NT2/D1 (cell line): ENCODE data around the gene CROCC2.

Source experiments
- DNase-seq: peaks from one replicate; pipeline ENCODE4 v3.0.0-alpha.2; 2011; ENCODE audit warnings: low read depth, low spot score
- H3K27me3 ChIP-seq: 2 replicates; pipeline ENCODE4 v1.6.0; 2011; ENCODE audit warnings: mild to moderate bottlenecking; ENCODE audit not compliant: insufficient read length, insufficient read depth
- H3K36me3 ChIP-seq: 2 replicates; pipeline ENCODE4 v1.6.1; 2011; ENCODE audit warnings: mild to moderate bottlenecking, low read length, mixed read lengths; ENCODE audit not compliant: insufficient read depth, insufficient read length
- H3K4me1 ChIP-seq: 2 replicates; pipeline ENCODE4 v1.5.1; 2011; ENCODE audit not compliant: insufficient read depth, insufficient read length
- H3K4me3 ChIP-seq: 2 replicates; pipeline ENCODE4 v1.5.1; 2011; ENCODE audit warnings: low read depth; ENCODE audit not compliant: insufficient read length
- H3K9ac ChIP-seq: 2 replicates; pipeline ENCODE4 v1.6.0; 2011; ENCODE audit warnings: low read depth; ENCODE audit not compliant: insufficient read length
- H3K9me3 ChIP-seq: 2 replicates; pipeline ENCODE4 v1.5.1; 2011; ENCODE audit warnings: mild to moderate bottlenecking, low read length; ENCODE audit not compliant: insufficient read depth
- SUZ12 ChIP-seq: IDR thresholded peaks from 2 replicates; pipeline ENCODE4 v1.6.1; 2011; ENCODE audit not compliant: insufficient read length, insufficient read depth; ENCODE audit errors: extremely low read depth
- YY1 ChIP-seq: IDR thresholded peaks from 2 replicates; pipeline ENCODE4 v1.6.1; 2011; ENCODE audit not compliant: insufficient read length, insufficient read depth
- ZNF274 ChIP-seq: IDR thresholded peaks from 2 replicates; pipeline ENCODE4 v1.6.1; 2011; ENCODE audit warnings: mild to moderate bottlenecking, low read depth, low read length

The CROCC2 gene

DNA sequence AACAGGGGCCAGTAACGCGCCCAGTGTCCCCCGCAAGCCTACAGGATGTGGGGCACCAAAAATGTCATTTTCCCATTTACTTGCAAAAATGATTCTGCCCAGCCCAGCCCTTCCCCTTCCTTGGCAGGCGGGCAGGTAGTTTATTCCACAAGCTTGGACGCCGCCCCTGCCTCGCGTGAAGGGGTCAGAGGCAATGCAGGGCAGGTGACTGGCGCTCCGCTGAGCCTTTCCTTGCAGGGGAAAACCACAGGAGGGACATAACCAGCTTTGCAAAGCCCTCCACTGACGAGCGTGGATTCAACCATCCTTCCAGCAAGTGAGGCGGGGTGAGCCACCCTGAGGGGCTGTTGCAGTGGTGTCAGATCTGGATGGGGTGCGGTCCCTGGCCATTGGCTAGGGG, 15.4 kb upstream of the CROCC2 start:
- no peak overlapping the region for H3K4me3 ChIP-seq
- no peak overlapping the region for H3K9ac ChIP-seq
- TF ChIP-seq SUZ12 (no peak), ZNF274 (no peak), YY1 (no peak)
- no peaks in the 10 kb centered on the region for H3K27me3 ChIP-seq
- DNase-seq, result no peak
- peaks cover 26% of the 10 kb centered on the region for H3K4me1 ChIP-seq
- H3K9me3 ChIP-seq, result no peaks in the 10 kb centered on the region
- no peaks in the 10 kb centered on the region for H3K36me3 ChIP-seq

DNA sequence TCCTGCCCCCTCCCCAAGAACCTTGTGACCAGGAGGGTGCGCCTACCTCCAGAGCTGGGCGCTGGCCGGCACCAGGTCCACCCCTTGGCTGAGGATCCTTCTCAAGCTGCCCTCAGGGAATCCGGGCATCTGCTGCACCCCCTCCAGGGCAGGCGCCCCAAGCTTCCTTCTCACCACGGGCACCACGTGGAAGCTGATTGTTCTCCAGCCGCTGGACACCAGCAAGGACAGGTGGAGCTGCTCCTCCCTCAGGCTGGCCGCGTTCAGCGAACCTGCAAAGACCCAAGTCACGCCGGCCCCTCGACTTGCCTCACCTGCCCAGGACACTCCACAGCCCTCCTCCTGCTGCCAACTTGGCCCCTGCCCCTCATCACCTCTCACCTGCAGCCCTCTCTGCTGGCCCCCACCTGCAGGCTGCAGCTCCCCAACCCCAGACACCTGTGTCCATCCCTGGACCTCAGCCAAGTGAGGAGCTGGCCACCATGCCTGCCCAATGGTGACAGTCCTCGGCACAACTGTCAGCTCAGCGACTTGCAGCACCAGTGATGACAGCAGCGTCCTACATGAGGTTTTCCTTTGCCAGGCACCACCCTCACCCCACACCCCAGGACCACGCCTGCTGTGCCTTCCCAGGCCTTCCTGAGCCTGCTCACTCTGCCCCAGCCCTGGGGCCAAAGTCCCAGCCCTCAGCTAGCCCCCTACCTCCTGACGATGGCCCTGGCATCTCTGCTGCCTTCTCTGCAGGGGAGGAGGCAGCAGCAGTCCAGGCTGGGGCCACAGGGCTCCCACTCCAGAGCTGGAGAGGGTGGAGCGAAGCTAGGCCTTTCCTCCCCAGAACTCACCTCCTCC, 14.4 kb upstream of the CROCC2 start:
- TF ChIP-seq ZNF274 (no peak), YY1 (no peak), SUZ12 (no peak)
- Histone ChIP-seq H3K9me3 (no peaks in the 10 kb centered on the region), H3K36me3 (no peaks in the 10 kb centered on the region), H3K9ac (no peak overlapping the region), H3K4me1 (peaks cover 34% of the 10 kb centered on the region), H3K27me3 (no peaks in the 10 kb centered on the region), H3K4me3 (no peak overlapping the region)
- no peak for DNase-seq

- no peak for TF ChIP-seq YY1
- no peak for TF ChIP-seq SUZ12
- no peak for TF ChIP-seq ZNF274
- H3K9ac ChIP-seq, result no peak overlapping the region
- H3K9me3 ChIP-seq, result no peaks in the 10 kb centered on the region
- H3K4me3 ChIP-seq, result no peak overlapping the region
- no peaks in the 10 kb centered on the region for H3K27me3 ChIP-seq
- DNase-seq, result no peak
- H3K36me3 ChIP-seq, result no peaks in the 10 kb centered on the region
- peaks cover 37% of the 10 kb centered on the region for H3K4me1 ChIP-seq
Measured at GRCh38 chr2:240892356-240892755, 13.8 kb upstream of the CROCC2 start.

DNA sequence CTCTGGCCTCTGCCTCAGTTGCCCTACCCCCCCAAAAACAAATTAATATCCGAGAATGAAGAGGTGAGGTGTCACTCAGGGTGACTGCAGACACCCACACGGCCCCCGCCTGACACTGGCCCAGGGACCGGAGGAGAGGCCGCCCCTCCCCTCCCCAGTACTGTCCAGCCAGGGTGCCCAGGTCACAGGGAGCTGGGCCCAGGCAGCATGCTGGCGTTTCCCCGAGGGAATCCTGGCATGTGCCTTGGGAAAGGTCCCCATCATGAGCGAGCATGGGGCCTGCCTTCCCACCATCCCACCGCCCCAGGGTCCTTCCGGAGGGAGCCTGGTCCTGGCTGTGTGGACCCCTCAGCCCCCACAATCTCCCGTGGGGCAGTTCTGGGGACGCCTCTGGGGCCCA, 13.2 kb upstream of the CROCC2 start:
- no peaks in the 10 kb centered on the region for H3K9me3 ChIP-seq
- peaks cover 36% of the 10 kb centered on the region for H3K4me1 ChIP-seq
- no peak for TF ChIP-seq YY1
- no peak overlapping the region for H3K9ac ChIP-seq
- no peaks in the 10 kb centered on the region for H3K27me3 ChIP-seq
- DNase-seq, result no peak
- no peaks in the 10 kb centered on the region for H3K36me3 ChIP-seq
- H3K4me3 ChIP-seq, result no peak overlapping the region

- no peak for DNase-seq
- H3K36me3 ChIP-seq, result no peaks in the 10 kb centered on the region
- peaks cover 36% of the 10 kb centered on the region for H3K4me1 ChIP-seq
- H3K4me3 ChIP-seq, result no peak overlapping the region
- H3K27me3 ChIP-seq, result no peaks in the 10 kb centered on the region
- TF ChIP-seq ZNF274, result no peak
- no peak for TF ChIP-seq YY1
- TF ChIP-seq SUZ12, result no peak
- peak overlapping the region; percentile 57 for H3K9ac ChIP-seq
- H3K9me3 ChIP-seq, result no peaks in the 10 kb centered on the region
Measured at GRCh38 chr2:240893363-240893844, 12.7 kb upstream of the CROCC2 start.

DNA sequence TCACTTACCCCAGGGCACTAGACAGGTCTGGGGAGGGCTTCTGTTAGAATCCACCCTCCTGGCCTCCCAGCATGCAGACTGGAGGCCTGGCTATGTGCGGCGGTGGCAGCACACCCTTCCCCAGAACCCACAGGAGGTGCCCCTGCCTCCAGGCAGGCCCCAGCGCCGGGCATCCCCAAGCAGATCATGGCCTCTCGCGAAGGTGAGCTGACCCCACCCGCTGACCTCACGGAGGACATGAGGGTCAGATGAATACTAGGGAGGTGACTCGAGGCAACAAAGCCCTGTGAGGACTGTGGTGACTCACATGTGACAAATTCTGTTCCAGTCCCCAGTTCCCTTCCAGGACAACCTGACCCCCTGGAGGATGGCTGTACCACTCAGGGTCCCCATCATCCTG, 12.1 kb upstream of the CROCC2 start:
- Histone ChIP-seq H3K4me1 (peaks cover 35% of the 10 kb centered on the region), H3K9ac (peak overlapping the region; percentile 57), H3K4me3 (no peak overlapping the region), H3K9me3 (no peaks in the 10 kb centered on the region), H3K27me3 (no peaks in the 10 kb centered on the region), H3K36me3 (no peaks in the 10 kb centered on the region)
- DNase-seq, result no peak
- no peak for TF ChIP-seq SUZ12
- TF ChIP-seq YY1, result no peak
- no peak for TF ChIP-seq ZNF274

DNA sequence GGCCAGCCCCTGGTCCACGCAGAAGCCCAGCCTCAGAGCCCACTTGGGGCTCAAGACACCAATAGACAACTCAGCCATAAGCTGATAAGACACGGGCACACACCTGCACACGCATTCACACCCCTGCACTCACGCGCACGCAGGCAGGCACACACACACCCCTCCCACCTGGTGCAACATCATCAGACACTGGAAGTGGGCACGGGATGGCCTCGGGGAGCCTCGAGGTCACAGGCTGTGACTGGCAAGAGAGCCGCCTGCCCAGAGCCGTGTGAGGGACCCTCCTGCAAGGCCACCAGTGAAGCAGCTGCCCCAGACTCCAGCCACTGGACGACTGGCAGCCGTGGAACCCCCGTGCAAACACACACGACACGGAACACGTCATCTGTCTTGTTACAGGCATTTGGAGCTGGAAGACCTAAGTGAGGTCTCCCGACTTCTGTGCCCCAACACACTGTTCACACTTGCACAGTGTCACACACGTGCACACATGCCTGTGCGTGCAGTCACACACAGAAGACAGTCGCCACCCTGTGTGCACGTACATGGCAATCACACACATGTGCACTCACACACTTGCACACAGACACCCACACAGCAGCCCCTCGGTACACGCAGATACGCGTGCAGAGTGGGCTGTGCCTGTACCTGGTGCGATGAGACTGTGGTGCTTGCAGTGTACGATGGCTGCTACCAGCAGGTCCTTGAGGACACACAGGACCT, 11.1 kb upstream of the CROCC2 start:
- peaks cover 32% of the 10 kb centered on the region for H3K4me1 ChIP-seq
- H3K9ac ChIP-seq, result no peak overlapping the region
- no peak for DNase-seq
- no peaks in the 10 kb centered on the region for H3K27me3 ChIP-seq
- H3K4me3 ChIP-seq, result no peak overlapping the region
- H3K36me3 ChIP-seq, result no peaks in the 10 kb centered on the region
- no peaks in the 10 kb centered on the region for H3K9me3 ChIP-seq
- no peak for TF ChIP-seq SUZ12
- no peak for TF ChIP-seq YY1
- no peak for TF ChIP-seq ZNF274
